Neural progenitor cell (in vitro differentiated cells): ENCODE results near the gene LRRC61. TPM values are rescaled to one million over a fixed set of nuclear protein-coding genes. Genes with fewer than 3 reads are reported as not detected.
A peak's percentile ranks its signal among the peaks of the same experiment; 100 is the strongest.

Experiments used
- DNase-seq: peaks from one replicate; pipeline ENCODE4 v3.0.0-alpha.2; 2016; ENCODE audit warnings: low spot score
- H2AFZ ChIP-seq: fragments of 200-600 bp; sonication (generic); replicated peaks from 2 replicates; pipeline ENCODE4 v1.6.1; 2016; ENCODE audit warnings: antibody characterized with exemption
- H3F3A ChIP-seq: fragments of 200-600 bp; sonication (generic); 2 replicates; pipeline ENCODE4 v1.6.1; 2016; ENCODE audit warnings: antibody characterized with exemption, low read depth
- H3K27ac ChIP-seq: fragments of 200-600 bp; sonication (generic); 2 replicates; pipeline ENCODE4 v1.5.1; 2016; ENCODE audit warnings: mild to moderate bottlenecking
- H3K27me3 ChIP-seq: fragments of 200-600 bp; sonication (generic); 2 replicates; pipeline ENCODE4 v1.6.1; 2016; ENCODE audit warnings: mild to moderate bottlenecking, moderate library complexity
- H3K36me3 ChIP-seq: fragments of 200-600 bp; sonication (generic); 2 replicates; pipeline ENCODE4 v1.5.1; 2016
- H3K4me1 ChIP-seq: fragments of 200-600 bp; sonication (generic); 2 replicates; pipeline ENCODE4 v1.6.1; 2016; ENCODE audit warnings: mixed run types
- H3K4me2 ChIP-seq: fragments of 200-600 bp; sonication (generic); 2 replicates; pipeline ENCODE4 v1.6.1; 2016
- H3K4me3 ChIP-seq: fragments of 200-600 bp; sonication (generic); 2 replicates; pipeline ENCODE4 v1.5.1; 2016
- H3K79me2 ChIP-seq: fragments of 200-600 bp; sonication (generic); 2 replicates; pipeline ENCODE4 v1.6.1; 2016; ENCODE audit warnings: low read depth
- H3K9ac ChIP-seq: fragments of 200-600 bp; sonication (generic); 2 replicates; pipeline ENCODE4 v1.6.1; 2016
- H3K9me3 ChIP-seq: fragments of 200-600 bp; sonication (generic); 2 replicates; pipeline ENCODE4 v1.5.1; 2016; ENCODE audit warnings: low read depth
- H4K20me1 ChIP-seq: fragments of 200-600 bp; sonication (generic); 2 replicates; pipeline ENCODE4 v1.6.1; 2016; ENCODE audit warnings: low read depth
- H3K27ac Mint-ChIP-seq: 3 replicates; pipeline ENCODE4 v1.8.0; 2021; ENCODE audit warnings: mixed read lengths
- H3K27me3 Mint-ChIP-seq: 2 replicates; pipeline ENCODE4 v1.8.0; 2022; ENCODE audit warnings: low read depth, mild to moderate bottlenecking, inconsistent platforms, moderate library complexity, mixed read lengths; ENCODE audit not compliant: insufficient read depth
- H3K36me3 Mint-ChIP-seq: 3 replicates; pipeline ENCODE4 v1.8.0; 2021; ENCODE audit warnings: mixed read lengths
- H3K4me1 Mint-ChIP-seq: 3 replicates; pipeline ENCODE4 v1.8.0; 2021; ENCODE audit warnings: mixed read lengths
- H3K4me3 Mint-ChIP-seq: 3 replicates; pipeline ENCODE4 v1.8.0; 2021; ENCODE audit warnings: mild to moderate bottlenecking, moderate library complexity, mixed read lengths
- H3K9me3 Mint-ChIP-seq: 3 replicates; pipeline ENCODE4 v1.8.0; 2020; ENCODE audit warnings: mixed read lengths
- CTCF ChIP-seq: fragments of 200-600 bp; sonication (generic); IDR thresholded peaks from 2 replicates; pipeline ENCODE4 v1.5.1; 2017; ENCODE audit warnings: antibody characterized with exemption, mild to moderate bottlenecking
- EZH2 ChIP-seq: fragments of 200-600 bp; sonication (generic); IDR thresholded peaks from 2 replicates; pipeline ENCODE4 v1.6.1; 2017; ENCODE audit warnings: antibody characterized with exemption, mild to moderate bottlenecking, moderate library complexity
- EZH2phosphoT487 ChIP-seq: fragments of 200-600 bp; sonication (generic); IDR thresholded peaks from 2 replicates; pipeline ENCODE4 v1.6.1; 2017; ENCODE audit warnings: antibody characterized with exemption
- total RNA-seq: library from RNA; depleted of rRNA; stranded (reverse); fragments of >200 nt; gene quantifications from 2 replicates; pipeline ENCODE4 v1.2.3, GENCODE V29; 2015; ENCODE audit warnings: low replicate concordance

The LRRC61 gene
- total RNA-seq, 1 donor from 2014 or later: 2.0 TPM

- peaks cover 2% of the 10 kb centered on the region for H3K9me3 Mint-ChIP-seq
- H3K36me3 Mint-ChIP-seq: no peaks in the 10 kb centered on the region
- no peak overlapping the region for H3K4me3 ChIP-seq
- TF ChIP-seq EZH2phosphoT487 (no peak), CTCF (no peak), EZH2 (no peak)
- no peaks in the 10 kb centered on the region for H3K36me3 ChIP-seq
- peaks cover 42% of the 10 kb centered on the region for H3K4me1 Mint-ChIP-seq
- H3F3A ChIP-seq: peaks cover 21% of the 10 kb centered on the region
- H2AFZ ChIP-seq: no peak overlapping the region
- H3K27ac Mint-ChIP-seq: no peak overlapping the region
- peak overlapping the region; percentile 41 for H3K4me3 Mint-ChIP-seq
- no peaks in the 10 kb centered on the region for H3K79me2 ChIP-seq
- H3K9me3 ChIP-seq: no peaks in the 10 kb centered on the region
- DNase-seq: no peak
- H3K27me3 ChIP-seq: no peaks in the 10 kb centered on the region
- peaks cover 16% of the 10 kb centered on the region for H3K27me3 Mint-ChIP-seq
- peaks cover 14% of the 10 kb centered on the region for H3K4me1 ChIP-seq
- no peak overlapping the region for H3K4me2 ChIP-seq
- H3K27ac ChIP-seq: no peak overlapping the region
- no peak overlapping the region for H3K9ac ChIP-seq
- no peaks in the 10 kb centered on the region for H4K20me1 ChIP-seq
Observed at GRCh38 chr7:150358988-150359621, 36.0 kb downstream of the LRRC61 start.

- DNase-seq: no peak
- no peak for TF ChIP-seq EZH2
- no peak for TF ChIP-seq CTCF
- TF ChIP-seq EZH2phosphoT487: no peak
- Mint-ChIP-seq H3K4me3 (peak overlapping the region; percentile 70), H3K27ac (peak overlapping the region; percentile 86), H3K36me3 (no peaks in the 10 kb centered on the region), H3K4me1 (peaks cover 43% of the 10 kb centered on the region), H3K27me3 (peaks cover 13% of the 10 kb centered on the region), H3K9me3 (peaks cover 2% of the 10 kb centered on the region)
- H3K9ac ChIP-seq: no peak overlapping the region
- H3F3A ChIP-seq: peaks cover 21% of the 10 kb centered on the region
- no peaks in the 10 kb centered on the region for H3K27me3 ChIP-seq
- H3K4me1 ChIP-seq: peaks cover 14% of the 10 kb centered on the region
- no peaks in the 10 kb centered on the region for H4K20me1 ChIP-seq
- no peak overlapping the region for H2AFZ ChIP-seq
- no peaks in the 10 kb centered on the region for H3K36me3 ChIP-seq
- H3K79me2 ChIP-seq: no peaks in the 10 kb centered on the region
- no peak overlapping the region for H3K4me2 ChIP-seq
- H3K9me3 ChIP-seq: no peaks in the 10 kb centered on the region
- no peak overlapping the region for H3K27ac ChIP-seq
- H3K4me3 ChIP-seq: no peak overlapping the region
Observed at GRCh38 chr7:150359622-150360362, 36.6 kb downstream of the LRRC61 start.

GRCh38 chr7:150360363-150361058 lies 37.4 kb downstream of the LRRC61 start:
- Histone ChIP-seq H3K27me3 (no peaks in the 10 kb centered on the region), H3K36me3 (no peaks in the 10 kb centered on the region), H4K20me1 (no peaks in the 10 kb centered on the region), H3K27ac (no peak overlapping the region), H3K9me3 (no peaks in the 10 kb centered on the region), H3K79me2 (no peaks in the 10 kb centered on the region), H3K9ac (no peak overlapping the region), H3K4me1 (peaks cover 14% of the 10 kb centered on the region), H3K4me2 (no peak overlapping the region), H3F3A (peaks cover 21% of the 10 kb centered on the region), H3K4me3 (no peak overlapping the region), H2AFZ (no peak overlapping the region)
- peaks cover 2% of the 10 kb centered on the region for H3K9me3 Mint-ChIP-seq
- H3K27ac Mint-ChIP-seq: no peak overlapping the region
- peaks cover 44% of the 10 kb centered on the region for H3K4me1 Mint-ChIP-seq
- H3K4me3 Mint-ChIP-seq: peak overlapping the region; percentile 70
- TF ChIP-seq EZH2: no peak
- TF ChIP-seq EZH2phosphoT487: no peak
- no peak for TF ChIP-seq CTCF
- peaks cover 13% of the 10 kb centered on the region for H3K27me3 Mint-ChIP-seq
- H3K36me3 Mint-ChIP-seq: no peaks in the 10 kb centered on the region
- DNase-seq: no peak
